AG04449 (cell line): Measurements from ENCODE around the gene RAVER2.

Experiments
- CTCF ChIA-PET: fragments of 350-600 bp; formaldehyde crosslinking; extraction: SDS; loops from one replicate; lab custom pipeline; 2021; ENCODE audit warnings: antibody characterized with exemption; lab: Yijun Ruan, JAX
- POLR2A ChIA-PET: fragments of 400-600, 350-600 bp; formaldehyde crosslinking; extraction: SDS; loops from one replicate; lab custom pipeline; 2020; ENCODE audit warnings: antibody characterized with exemption, inconsistent platforms; lab: Yijun Ruan, JAX
- DNase-seq: peaks from one replicate; pipeline ENCODE4 v3.0.0-alpha.2; 2010; ENCODE audit warnings: low read depth, low spot score
- H3K4me3 ChIP-seq: 2 replicates; pipeline ENCODE4 v1.5.1; 2011; ENCODE audit warnings: low read depth, mild to moderate bottlenecking, control low read depth, low read length
- TF ChIP-seq, protein P1 (sequence below): IDR thresholded peaks from one replicate; pipeline ENCODE4 v1.5.1; 2011; ENCODE audit warnings: mild to moderate bottlenecking, moderate library complexity, low read length, control low read depth, inconsistent platforms; ENCODE audit not compliant: insufficient read depth; ENCODE audit errors: missing control alignments

RAVER2 gene

DNA sequence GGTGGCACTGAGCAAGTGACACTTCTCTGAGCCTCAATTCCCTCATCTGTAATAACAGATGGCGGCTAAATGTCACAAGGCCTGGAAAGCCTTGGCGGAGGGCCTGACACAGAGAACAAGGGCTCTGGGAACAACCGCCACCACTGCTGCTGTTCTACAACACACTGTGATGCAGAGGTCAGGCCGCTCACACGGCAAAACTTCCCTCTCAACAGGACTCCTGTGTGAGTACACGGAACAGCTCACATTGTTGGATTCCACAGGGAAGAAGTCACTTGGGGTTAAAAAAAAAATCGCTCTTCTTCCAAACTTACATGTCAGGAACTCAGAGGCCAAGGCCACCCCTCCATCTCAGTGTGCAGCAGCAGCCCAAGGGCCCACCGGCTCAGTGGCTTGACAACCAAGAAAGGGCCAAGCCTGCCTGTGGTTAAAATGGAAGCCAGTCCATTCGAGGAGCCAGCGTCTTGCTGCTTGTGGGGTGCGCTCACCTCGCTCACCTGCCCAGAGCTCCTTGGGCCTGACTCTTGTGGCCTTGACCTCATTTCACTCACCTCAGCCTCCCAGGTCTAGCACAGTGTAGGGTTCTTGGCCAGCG, 101.1 kb downstream of the RAVER2 start:
- TF ChIP-seq, protein P1, sequence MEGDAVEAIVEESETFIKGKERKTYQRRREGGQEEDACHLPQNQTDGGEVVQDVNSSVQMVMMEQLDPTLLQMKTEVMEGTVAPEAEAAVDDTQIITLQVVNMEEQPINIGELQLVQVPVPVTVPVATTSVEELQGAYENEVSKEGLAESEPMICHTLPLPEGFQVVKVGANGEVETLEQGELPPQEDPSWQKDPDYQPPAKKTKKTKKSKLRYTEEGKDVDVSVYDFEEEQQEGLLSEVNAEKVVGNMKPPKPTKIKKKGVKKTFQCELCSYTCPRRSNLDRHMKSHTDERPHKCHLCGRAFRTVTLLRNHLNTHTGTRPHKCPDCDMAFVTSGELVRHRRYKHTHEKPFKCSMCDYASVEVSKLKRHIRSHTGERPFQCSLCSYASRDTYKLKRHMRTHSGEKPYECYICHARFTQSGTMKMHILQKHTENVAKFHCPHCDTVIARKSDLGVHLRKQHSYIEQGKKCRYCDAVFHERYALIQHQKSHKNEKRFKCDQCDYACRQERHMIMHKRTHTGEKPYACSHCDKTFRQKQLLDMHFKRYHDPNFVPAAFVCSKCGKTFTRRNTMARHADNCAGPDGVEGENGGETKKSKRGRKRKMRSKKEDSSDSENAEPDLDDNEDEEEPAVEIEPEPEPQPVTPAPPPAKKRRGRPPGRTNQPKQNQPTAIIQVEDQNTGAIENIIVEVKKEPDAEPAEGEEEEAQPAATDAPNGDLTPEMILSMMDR: no peak
- ChIA-PET POLR2A (interaction anchor here (1.0 kb wide), 1 partner anchor 121 kb away, joined by 3 read pairs; the partner anchor contains the start of gene JAK1), CTCF (no interaction called here)
- no peak for DNase-seq
- no peak overlapping the region for H3K4me3 ChIP-seq

DNA sequence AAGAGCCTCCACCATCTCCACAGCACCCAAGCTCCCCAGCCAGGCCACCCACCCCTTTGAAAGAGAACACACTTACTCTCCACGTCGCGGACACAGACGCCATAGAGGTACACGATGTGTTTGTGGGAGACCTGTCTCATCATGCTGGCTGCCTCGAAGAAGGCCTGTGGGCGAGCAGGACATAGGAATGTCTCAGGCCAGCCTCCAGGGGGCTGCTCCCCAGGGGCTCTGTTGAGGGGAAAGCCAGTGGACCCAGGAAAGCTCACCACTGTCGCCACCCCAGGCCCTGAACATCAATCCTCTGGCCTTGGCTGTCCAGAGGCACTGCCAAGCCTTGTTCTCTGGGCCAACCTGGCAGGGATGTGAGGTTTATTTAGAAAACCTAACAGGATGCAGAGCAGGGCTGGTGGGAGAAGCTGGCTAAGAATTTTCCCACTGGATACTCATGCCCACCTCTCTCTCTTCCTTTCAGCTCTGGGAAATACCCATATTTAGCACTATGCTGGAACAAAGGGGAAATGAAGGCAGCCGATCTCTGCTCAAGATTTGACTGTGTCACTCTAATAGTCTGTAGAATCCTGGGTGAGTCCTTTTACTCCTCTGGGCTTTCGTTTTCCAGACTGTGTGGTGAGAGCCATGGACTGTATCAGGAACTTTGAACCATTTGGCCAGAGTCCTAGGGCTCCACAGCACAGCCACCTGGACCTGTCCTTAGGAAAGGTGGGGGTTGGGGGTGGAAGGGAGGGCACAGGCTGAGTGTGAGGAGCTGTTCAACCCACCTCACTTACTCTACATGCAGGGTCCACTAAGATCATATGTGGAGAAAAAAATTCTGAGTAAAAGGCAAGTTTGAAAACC, 101.9 kb downstream of the RAVER2 start:
- DNase-seq: no peak
- TF ChIP-seq, protein P1: no peak
- no peak overlapping the region for H3K4me3 ChIP-seq
- CTCF ChIA-PET: no interaction called here
- POLR2A ChIA-PET: no interaction called here

DNA sequence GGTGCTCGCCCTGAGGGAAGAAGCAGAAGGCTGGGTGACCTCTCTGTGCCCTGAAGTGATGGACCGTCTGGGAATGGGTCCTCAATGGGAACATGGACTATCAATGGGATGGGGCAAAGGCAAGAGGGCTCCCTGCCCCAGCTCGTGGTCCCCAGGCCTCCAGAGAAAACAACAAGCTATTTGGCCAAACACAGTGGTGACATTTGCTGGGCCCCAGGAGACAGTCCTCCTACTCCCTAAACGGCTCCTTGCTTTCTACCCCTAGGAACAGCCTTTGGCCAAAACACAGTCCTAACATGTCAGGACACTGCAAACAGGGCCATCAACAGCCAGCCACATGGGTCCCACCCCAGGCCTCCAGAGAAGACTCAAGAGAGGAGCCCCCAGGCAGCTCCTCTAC, 102.8 kb downstream of the RAVER2 start:
- ChIA-PET CTCF (no interaction called here), POLR2A (no interaction called here)
- TF ChIP-seq, protein P1: no peak
- no peak for DNase-seq
- H3K4me3 ChIP-seq: no peak overlapping the region

DNA sequence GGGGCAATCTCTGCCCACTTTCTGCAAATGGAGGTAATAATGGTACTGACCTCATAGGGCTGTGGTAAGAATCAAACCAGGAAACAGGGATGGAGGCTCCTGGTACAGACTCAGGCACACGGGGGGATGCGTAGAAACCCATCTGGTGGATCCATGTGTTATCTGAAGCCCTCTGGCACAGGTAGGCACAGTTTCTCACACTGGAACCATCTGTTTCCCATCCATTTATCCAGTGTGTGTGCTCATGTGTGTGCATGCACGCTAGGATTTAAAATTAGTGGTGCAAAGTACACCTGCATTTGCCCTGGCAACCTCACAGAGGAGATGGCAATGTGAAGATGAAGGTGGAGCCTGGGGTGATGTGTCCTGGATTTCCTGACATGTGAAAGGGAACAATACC, 103.3 kb downstream of the RAVER2 start:
- TF ChIP-seq, protein P1: no peak

DNA sequence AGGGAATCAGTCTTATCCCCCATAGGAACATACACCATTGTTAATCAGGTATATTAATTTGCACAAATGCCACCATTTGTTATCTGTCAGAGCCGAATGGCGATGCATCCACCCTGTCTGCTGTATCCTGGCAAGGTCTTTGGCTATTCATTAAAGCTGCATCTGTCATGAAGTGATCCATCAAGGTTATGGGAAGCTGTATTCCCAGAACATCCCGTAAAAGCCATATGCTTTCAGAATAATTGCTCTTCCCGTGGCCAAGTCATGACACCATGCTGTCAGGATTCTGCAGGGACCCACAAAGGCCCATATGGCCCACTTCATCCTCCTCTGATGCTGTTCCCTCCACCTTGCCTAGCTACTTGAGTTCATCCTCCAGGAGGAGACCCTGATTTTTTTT, 103.9 kb downstream of the RAVER2 start:
- no peak overlapping the region for H3K4me3 ChIP-seq
- TF ChIP-seq, protein P1: no peak
- no peak for DNase-seq
- ChIA-PET CTCF (no interaction called here), POLR2A (no interaction called here)

More for the DNA sequence above, 103.3 kb downstream of the RAVER2 start:
- ChIA-PET POLR2A (no interaction called here), CTCF (no interaction called here)
- no peak overlapping the region for H3K4me3 ChIP-seq
- no peak for DNase-seq

DNA sequence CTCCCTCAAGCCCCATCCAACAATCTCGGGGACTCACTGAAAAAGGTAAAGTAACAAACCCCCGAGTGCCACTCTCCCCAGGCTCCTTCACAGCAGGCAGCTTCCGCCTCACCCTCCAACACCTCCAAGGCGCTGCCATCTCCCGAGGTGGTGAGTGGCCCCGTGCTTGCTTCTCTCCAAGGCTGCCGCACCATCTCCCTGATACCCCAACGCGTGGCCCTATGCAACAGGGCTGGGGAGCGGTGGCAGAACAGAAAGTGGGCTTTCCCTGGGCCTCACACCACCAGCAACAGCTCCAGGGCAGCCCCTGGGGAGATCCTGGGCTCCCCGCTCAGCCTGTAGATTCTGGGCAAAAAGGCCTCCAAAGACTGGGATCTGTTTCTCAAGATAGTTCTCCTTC, 105.1 kb downstream of the RAVER2 start:
- ChIA-PET CTCF (interaction anchor here (1.0 to 1.1 kb wide), 2 partner anchors 97 to 191 kb away, joined by 3 read pairs; no protein-coding TSS in a partner anchor), POLR2A (no interaction called here)
- H3K4me3 ChIP-seq: no peak overlapping the region
- DNase-seq: no peak
- TF ChIP-seq, protein P1: no peak
